A204.1 (cell line): ENCODE results near the gene PADI3.

Experiments used
- FAIRE-seq: peaks from 2 replicates; lab custom pipeline; 2012; peaks lifted over from hg19 to GRCh38; lab: Jason Lieb, UNC

The PADI3 gene

GRCh38 chr1:17214876-17215544 is 33.9 kb upstream of the PADI3 start:
- FAIRE-seq, result no peak

DNA sequence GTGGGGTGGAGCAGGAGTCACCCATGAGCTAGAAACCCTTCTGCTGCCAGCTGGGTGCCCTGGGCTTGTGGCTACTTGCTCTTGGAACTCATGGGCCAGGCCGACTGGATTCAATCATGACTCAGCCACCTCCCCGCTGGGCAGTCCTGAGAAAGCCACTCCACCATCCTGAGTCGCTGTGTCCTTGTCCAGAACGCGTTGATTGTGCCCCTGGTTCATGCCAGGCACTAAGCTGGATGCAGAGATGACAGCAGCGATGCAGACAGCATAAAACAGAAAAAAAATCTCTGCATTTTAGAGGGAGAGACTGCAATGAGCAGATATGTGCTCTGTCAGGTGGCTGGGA is 33.4 kb upstream of the PADI3 start:
- no peak for FAIRE-seq

DNA sequence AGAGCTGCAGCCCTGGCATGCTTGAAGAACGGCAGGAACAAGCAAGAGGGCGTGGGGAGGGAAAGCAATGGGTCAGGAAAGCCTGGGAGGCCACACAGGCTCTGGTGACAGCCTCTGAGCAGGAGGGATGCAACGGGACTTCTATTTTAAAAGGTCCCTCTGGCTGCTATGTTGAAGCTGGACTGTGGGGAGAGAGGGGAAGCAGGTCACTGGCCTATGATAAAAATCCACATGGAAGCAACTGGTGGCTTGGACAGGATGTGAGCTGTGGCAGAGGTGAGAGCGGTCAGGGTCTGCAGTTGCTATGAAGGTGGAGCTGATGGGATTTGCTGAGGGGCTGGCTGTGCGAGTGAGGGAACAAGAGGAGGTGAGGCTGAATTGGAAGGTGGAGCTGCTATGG is 32.8 kb upstream of the PADI3 start:
- no peak for FAIRE-seq

DNA sequence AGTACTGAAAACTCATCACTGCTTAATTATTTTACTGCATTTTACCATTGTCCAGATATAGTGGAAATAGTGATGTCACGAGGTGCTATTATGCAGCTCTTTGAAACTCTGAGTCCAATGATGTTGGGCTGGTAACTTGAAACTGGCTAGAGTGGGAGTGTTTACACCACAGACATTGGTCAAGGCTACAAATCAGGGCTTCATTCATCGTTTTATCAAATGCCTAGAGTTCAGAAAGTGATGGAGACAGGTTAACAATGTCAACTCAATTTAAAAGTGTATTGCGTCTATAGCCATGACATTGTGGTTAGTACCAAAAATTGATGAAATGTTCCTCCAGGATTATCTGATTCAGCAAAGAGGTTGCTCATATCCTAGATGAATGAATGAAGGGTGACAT is 31.3 kb upstream of the PADI3 start:
- no peak for FAIRE-seq

- FAIRE-seq, result no peak
These were observed 30.0 kb upstream of the PADI3 start for GRCh38 chr1:17218939-17219338.

GRCh38 chr1:17220287-17220686 is 28.6 kb upstream of the PADI3 start:
- no peak for FAIRE-seq

GRCh38 chr1:17222557-17222956 is 26.3 kb upstream of the PADI3 start:
- FAIRE-seq, result no peak

DNA sequence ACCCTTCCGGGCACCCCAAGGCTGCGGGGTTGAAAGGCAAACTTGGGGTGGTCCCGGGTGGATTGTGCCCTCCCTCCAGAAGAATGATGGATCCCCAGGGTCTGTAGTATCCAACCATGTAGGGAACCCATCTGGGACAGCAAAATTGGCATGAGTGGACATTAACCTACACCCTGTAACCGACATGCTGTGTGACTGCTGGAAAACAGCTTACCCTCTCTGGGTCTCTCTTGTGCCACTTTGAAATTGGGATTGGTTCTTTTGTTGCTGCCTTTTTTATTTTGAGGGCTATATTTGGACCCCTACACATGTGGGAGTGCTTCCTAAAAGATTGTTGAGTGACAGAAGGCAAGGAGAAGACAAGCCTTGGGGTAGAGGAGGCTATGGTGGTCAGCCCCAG is 24.5 kb upstream of the PADI3 start:
- FAIRE-seq, result no peak

DNA sequence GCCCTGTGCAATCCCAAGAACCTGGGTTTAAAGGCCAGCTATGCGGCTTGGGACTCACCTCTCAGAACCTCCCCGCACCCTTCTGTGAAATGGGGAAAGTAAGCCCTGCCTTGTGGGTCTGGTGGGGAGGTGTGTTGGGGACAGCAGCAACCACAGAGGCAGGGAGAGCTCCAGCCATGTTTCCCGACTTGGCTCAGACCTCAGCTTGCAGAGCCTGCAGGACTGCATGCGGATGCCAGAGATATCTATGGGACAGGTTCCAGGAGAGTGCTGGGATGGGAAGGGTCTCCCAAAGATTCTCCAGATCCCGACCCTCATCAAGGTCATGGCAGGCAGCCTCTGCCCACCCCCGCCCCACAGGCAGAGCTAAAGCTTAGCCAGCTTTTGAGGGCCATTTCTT is 23.8 kb upstream of the PADI3 start:
- FAIRE-seq, result no peak

DNA sequence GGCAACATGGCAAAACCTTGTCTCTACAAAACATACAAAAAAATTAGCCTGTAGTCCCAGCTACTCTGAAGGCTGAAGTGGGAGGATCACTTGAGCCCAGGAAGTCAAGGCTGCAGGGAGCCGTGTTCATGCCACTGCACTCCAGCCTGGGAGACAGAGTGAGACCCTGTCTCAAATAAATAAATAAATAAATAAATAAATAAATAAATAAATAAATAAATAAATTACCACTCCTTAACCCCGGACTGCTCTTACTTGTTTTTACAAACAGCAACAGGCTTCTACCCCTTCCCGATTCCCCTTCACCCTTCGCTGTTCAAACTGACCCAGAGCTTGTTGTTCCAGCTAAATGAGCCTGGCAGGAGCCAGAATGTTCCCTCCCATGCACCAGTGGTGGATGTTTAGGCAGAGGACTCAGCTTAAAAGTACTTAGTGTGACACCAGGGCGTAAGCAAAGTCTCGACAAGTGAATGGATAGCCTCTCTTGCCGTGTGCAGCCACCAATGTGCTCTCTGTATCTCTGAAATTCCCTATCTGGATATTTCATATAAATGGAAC is 21.5 kb upstream of the PADI3 start:
- FAIRE-seq, result no peak

DNA sequence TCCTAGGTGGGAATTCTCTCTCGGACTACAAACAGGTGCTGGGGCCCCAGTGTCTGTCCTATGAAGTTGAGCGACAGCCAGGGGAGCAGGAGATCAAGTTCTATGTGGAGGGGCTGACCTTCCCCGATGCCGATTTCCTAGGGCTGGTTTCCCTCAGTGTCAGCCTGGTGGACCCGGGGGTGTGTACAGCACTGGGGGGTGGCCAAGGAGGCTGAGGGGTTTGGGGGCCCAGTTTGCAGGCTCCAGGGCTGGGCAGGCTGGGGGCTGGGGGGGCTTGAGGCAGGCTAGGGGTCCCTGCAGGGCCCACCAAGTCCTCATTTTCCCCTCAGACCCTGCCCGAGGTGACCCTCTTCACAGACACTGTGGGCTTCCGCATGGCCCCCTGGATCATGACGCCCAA is 20.3 kb upstream of the PADI3 start:
- no peak for FAIRE-seq

DNA sequence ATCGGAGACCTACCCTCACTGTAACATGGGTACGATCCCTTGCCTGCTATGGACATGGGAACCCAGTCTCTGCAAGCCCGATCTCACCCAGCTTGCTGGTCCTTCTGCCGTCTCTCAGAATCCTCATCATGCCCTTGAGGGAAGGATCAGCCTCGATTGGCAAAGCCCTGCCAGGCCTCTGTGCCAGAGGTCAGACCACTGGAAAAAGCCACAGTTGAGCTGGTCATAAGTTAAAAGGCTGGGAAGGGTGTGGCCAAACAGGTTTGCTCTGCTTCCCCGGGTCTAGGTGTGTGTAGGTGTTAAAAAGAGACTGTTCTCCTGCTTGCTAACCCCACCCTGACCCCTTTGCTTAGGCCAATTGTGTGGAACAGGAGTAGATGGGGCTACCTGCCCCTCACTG is 19.5 kb upstream of the PADI3 start:
- no peak for FAIRE-seq

DNA sequence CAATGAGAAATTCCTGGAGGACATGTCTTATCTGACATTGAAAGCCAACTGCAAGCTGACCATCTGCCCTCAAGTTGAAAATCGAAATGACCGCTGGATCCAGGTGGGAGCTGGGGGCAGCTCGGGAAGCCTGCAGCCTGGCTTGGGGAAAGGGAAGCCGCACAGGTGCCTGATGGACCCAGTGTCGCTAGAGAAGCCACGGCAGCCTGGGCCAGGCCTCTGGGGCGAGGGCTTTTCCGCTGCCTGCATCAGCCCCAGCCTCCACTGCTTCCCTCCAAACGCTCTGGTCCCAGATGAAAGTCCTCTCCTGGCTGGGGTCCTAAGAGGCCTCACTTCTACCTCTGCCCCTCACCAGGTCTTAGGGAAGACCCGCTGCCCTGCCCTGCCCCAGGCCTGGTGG is 18.8 kb upstream of the PADI3 start:
- no peak for FAIRE-seq

DNA sequence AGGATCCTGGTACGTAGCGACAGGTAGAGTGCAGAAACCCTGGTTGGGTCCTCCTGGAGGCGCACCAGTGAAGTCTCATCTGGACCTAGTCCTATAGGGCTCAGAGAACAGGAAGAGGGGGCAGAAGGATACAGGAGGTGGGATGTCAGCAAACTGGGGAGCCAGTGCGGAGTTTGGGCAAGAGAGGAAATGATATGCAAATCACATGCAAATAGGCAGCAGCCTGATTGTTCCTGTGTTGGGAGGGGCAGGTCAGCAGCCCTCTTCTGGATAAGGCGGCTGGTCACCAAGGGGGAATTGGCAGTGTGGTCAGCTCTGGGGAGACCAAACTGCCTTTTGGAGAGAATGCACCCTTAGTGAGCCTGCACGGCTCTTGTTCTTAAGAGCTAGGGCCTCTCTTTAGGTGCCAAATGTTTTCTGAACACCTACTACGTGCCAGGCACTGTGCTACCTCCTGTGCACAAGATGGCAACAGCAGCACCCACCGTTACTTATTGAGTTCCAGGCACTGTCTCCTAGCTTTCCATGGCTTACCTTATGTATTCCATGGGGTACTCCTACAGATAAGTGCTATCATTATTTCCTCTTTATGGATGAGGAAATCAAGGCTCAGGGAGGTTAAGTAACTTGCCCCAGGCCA is 18.1 kb upstream of the PADI3 start:
- no peak for FAIRE-seq

DNA sequence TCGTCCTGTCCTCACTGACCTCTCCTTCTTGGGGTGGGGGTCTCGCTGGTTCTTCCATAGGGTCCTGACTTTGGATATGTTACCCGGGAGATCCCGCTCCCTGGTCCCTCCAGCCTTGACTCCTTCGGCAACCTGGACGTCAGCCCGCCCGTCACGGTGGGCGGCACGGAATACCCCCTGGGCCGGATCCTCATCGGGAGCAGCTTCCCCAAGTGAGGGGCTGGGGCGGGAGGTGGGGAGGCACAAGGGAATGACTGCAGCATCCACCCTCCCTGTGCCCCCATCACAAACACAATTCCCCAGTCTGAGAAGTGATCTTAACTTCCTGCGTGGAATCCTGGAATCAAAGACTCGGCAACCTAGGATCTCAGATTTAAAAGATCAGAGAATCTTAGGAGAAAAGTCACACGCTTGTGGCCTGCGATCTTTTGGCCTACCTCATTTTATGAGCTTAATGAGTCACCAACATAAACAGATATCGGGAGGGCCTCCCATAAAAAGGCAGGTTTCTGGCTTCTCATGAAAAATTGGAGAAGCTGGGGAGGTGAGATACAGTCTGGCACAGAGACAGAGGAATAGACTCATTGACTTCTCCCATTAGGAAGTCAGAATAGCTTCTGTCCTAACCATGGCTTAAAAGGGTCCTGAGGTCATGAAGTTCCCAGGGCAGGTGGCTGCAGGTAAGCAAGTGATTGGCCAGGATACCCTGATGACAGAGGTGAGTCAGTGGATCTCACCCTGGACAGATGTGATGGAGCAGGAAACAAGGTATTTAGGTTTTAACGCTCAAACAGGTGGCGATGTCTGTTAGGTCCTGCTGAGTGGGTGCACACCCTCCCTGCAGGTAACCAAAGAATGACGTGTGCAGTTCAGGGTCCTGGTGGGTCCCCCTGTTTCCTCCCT is 15.9 kb upstream of the PADI3 start:
- no peak for FAIRE-seq

DNA sequence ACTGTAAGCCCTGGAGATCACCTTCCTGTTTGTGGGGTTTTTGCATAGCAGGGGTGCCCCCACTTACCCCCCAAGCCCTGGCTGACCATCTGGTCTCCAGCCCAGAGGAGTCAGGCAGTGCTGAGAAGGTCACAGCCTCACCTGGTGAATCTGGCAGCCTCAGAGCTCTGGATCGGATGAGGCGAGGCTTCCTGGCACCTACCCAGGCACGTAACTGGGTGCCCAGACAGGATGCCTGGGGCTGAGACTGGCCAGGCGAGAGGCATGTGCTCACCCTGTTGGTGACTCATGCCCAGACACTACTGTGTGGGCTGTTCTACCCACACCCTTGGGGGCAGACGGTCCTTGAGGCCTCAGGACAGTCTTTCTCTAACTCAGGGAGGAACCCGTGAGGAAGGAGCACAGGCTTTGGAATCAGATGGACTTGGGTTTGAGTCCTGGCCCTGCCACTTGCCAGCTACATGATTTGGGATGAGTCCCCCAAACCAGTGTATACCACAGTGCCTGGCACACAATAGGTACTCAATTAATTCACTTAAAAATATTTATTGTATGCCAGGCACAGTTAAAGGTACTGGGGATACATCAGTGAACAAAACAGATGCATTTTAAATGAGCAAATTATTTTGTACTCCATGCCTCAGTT is 15.1 kb upstream of the PADI3 start:
- no peak for FAIRE-seq

GRCh38 chr1:17234405-17234804 is 14.5 kb upstream of the PADI3 start:
- no peak for FAIRE-seq

GRCh38 chr1:17235135-17235885 is 13.6 kb upstream of the PADI3 start:
- FAIRE-seq, result no peak

GRCh38 chr1:17236779-17237560 is 11.9 kb upstream of the PADI3 start:
- FAIRE-seq, result no peak

DNA sequence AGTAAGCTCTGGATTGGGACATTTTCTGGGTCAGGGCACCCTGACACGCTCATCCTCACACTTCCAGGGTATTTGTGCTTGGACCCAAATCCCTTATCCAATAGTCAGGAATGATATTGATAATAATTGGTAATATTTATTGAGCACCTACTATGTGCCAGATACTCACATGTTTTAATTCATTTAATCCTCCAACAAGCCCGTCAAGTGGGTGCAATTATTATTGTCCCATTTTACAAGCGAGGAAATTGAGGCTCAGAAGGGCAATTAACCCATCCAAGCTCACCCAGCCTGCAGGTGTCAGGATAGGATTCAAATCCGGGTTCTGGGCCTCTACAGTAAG is 11.4 kb upstream of the PADI3 start:
- FAIRE-seq, result no peak

DNA sequence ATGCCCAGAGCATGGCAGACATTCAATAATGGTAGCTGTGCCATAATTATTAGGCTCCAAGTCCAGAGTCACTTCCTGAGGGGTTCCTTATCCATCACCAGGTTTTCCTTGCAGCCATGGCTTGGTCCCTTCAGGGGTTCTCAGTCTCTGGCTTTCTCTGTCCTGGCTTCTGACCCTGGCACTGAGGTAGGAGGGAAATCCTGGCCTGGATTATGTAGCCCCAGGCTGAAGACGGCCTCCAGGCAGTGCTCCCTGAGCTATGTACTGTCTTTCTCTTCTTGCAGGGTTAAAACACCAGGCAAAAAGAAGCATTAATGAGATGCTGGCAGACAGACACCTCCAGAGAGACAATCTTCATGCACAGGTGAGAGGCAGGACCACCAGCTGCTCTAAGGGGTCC is 9.5 kb upstream of the PADI3 start:
- no peak for FAIRE-seq
